GM12878 (cell line): ENCODE measurements around the gene SLC10A2. TPM values are rescaled to one million over a fixed set of nuclear protein-coding genes. Genes with fewer than 3 reads are reported as not detected.

Experiments
- CBFB ChIP-seq: IDR thresholded peaks from 2 replicates; pipeline ENCODE4 v1.6.1; 2016; ENCODE audit warnings: antibody characterized with exemption, low read depth
- CBX3 ChIP-seq: fragments of 200-600 bp; sonication (generic); IDR thresholded peaks from 2 replicates; pipeline ENCODE4 v1.6.1; 2016; ENCODE audit warnings: low read depth, borderline replicate concordance
- DPF2 ChIP-seq: fragments of 450-650 bp; IDR thresholded peaks from 2 replicates; pipeline ENCODE4 v1.6.1; 2017; ENCODE audit warnings: mild to moderate bottlenecking
- FOXM1 ChIP-seq: IDR thresholded peaks from 2 replicates; pipeline ENCODE4 v1.6.1; 2012; ENCODE audit warnings: low read depth, mild to moderate bottlenecking, inconsistent platforms, low read length, moderate library complexity
- MEF2A ChIP-seq: IDR thresholded peaks from 2 replicates; pipeline ENCODE4 v1.6.1; 2011; ENCODE audit warnings: low read depth, mild to moderate bottlenecking, low read length, moderate library complexity; ENCODE audit not compliant: insufficient read depth
- MYB ChIP-seq: fragments of 150-350 bp; IDR thresholded peaks from 2 replicates; pipeline ENCODE4 v1.6.1; 2014; ENCODE audit warnings: mild to moderate bottlenecking, low read depth, low read length, borderline replicate concordance
- NBN ChIP-seq: fragments of 450-650 bp; IDR thresholded peaks from 2 replicates; pipeline ENCODE4 v1.6.1; 2016
- RBBP5 ChIP-seq: fragments of 200-600 bp; sonication (generic); conservative IDR thresholded peaks from 2 replicates; pipeline ENCODE4 v1.6.1; 2016
- TCF12 ChIP-seq: IDR thresholded peaks from 2 replicates; pipeline ENCODE4 v1.6.1; 2011; ENCODE audit warnings: low read depth, mild to moderate bottlenecking, low read length
- ZNF274 ChIP-seq: IDR thresholded peaks from one replicate; pipeline ENCODE4 v1.8.0; 2011; ENCODE audit not compliant: insufficient read length, insufficient read depth
- ZNF592 ChIP-seq: fragments of 450-650 bp; IDR thresholded peaks from 2 replicates; pipeline ENCODE4 v1.6.1; 2017; ENCODE audit warnings: mild to moderate bottlenecking, moderate library complexity
- polyA plus RNA-seq, 11 experiments: library from polyadenylated mRNA; depleted of rRNA in 4 of 11; unstranded in 6 of 11; stranded (reverse) in 5 of 11; fragments of >200 nt; fragmentation: Nextera tagmentation in 4 of 11; fragmentation: Illumina TruSeq in 1 of 11; extraction: Ambion mirVana in 4 of 11; extraction: Trizol in 1 of 11; gene quantifications; 1 replicate in 1 of 11; 2 replicates in 10 of 11; pipeline versions ENCODE4 v1.2.1 to v1.2.3, GENCODE V29; 2011 to 2016; ENCODE audit warnings: inconsistent platforms in 2 of 11, missing spikeins in 2 of 11, low read depth in 1 of 11
- total RNA-seq, 4 experiments: library from RNA; depleted of rRNA in 3 of 4; stranded (reverse); fragments of >200 nt in 3 of 4; fragmentation: Illumina TruSeq in 1 of 4; extraction: Trizol in 1 of 4; gene quantifications; 2 replicates each; pipeline versions ENCODE4 v1.2.1 to v1.2.3, GENCODE V29; 2013 to 2021
- TF ChIP-seq, protein P1 (sequence below): IDR thresholded peaks from 2 replicates; pipeline ENCODE4 v1.6.1; 2012; ENCODE audit warnings: mild to moderate bottlenecking, low read depth, low read length
- TF ChIP-seq, protein P2 (sequence below): fragments of 450-650 bp; IDR thresholded peaks from 2 replicates; pipeline ENCODE4 v1.6.1; 2016; ENCODE audit warnings: mild to moderate bottlenecking, moderate library complexity, borderline replicate concordance
- TF ChIP-seq, protein P3 (sequence below): fragments of 150-350 bp; IDR thresholded peaks from 2 replicates; pipeline ENCODE4 v1.6.1; 2014; ENCODE audit warnings: mild to moderate bottlenecking, low read depth, low read length

The SLC10A2 gene
- total and polyA plus RNA-seq, 10 of the 15 experiments (the other 5 are each of a cell fraction or from before 2014, with no cell fraction given): 0.01 to 0.04 (median 0.02) TPM; not detected in 7

GRCh38 chr13:103006641-103007426 is 59.4 kb downstream of the SLC10A2 start (continued):
- TF ChIP-seq FOXM1: peak; percentile 98
- TF ChIP-seq MYB: peak; percentile 87; the same call in 1 of the 2 replicates
- no peak for TF ChIP-seq RBBP5
- TF ChIP-seq ZNF274: no peak
- peak; percentile 97 for TF ChIP-seq DPF2
- 0 out of 2 replicates have a peak, but pooled peaks have one; percentile 67 for TF ChIP-seq NBN
- TF ChIP-seq CBX3: no peak
- TF ChIP-seq, protein P1, sequence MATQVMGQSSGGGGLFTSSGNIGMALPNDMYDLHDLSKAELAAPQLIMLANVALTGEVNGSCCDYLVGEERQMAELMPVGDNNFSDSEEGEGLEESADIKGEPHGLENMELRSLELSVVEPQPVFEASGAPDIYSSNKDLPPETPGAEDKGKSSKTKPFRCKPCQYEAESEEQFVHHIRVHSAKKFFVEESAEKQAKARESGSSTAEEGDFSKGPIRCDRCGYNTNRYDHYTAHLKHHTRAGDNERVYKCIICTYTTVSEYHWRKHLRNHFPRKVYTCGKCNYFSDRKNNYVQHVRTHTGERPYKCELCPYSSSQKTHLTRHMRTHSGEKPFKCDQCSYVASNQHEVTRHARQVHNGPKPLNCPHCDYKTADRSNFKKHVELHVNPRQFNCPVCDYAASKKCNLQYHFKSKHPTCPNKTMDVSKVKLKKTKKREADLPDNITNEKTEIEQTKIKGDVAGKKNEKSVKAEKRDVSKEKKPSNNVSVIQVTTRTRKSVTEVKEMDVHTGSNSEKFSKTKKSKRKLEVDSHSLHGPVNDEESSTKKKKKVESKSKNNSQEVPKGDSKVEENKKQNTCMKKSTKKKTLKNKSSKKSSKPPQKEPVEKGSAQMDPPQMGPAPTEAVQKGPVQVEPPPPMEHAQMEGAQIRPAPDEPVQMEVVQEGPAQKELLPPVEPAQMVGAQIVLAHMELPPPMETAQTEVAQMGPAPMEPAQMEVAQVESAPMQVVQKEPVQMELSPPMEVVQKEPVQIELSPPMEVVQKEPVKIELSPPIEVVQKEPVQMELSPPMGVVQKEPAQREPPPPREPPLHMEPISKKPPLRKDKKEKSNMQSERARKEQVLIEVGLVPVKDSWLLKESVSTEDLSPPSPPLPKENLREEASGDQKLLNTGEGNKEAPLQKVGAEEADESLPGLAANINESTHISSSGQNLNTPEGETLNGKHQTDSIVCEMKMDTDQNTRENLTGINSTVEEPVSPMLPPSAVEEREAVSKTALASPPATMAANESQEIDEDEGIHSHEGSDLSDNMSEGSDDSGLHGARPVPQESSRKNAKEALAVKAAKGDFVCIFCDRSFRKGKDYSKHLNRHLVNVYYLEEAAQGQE: no peak
- TF ChIP-seq TCF12: no peak
- peak; percentile 49; the same call in 1 of the 2 replicates for TF ChIP-seq ZNF592
- peak; percentile 48; the same call in 1 of the 2 replicates for TF ChIP-seq CBFB
- peak; percentile 97 for TF ChIP-seq MEF2A
- TF ChIP-seq, protein P2, sequence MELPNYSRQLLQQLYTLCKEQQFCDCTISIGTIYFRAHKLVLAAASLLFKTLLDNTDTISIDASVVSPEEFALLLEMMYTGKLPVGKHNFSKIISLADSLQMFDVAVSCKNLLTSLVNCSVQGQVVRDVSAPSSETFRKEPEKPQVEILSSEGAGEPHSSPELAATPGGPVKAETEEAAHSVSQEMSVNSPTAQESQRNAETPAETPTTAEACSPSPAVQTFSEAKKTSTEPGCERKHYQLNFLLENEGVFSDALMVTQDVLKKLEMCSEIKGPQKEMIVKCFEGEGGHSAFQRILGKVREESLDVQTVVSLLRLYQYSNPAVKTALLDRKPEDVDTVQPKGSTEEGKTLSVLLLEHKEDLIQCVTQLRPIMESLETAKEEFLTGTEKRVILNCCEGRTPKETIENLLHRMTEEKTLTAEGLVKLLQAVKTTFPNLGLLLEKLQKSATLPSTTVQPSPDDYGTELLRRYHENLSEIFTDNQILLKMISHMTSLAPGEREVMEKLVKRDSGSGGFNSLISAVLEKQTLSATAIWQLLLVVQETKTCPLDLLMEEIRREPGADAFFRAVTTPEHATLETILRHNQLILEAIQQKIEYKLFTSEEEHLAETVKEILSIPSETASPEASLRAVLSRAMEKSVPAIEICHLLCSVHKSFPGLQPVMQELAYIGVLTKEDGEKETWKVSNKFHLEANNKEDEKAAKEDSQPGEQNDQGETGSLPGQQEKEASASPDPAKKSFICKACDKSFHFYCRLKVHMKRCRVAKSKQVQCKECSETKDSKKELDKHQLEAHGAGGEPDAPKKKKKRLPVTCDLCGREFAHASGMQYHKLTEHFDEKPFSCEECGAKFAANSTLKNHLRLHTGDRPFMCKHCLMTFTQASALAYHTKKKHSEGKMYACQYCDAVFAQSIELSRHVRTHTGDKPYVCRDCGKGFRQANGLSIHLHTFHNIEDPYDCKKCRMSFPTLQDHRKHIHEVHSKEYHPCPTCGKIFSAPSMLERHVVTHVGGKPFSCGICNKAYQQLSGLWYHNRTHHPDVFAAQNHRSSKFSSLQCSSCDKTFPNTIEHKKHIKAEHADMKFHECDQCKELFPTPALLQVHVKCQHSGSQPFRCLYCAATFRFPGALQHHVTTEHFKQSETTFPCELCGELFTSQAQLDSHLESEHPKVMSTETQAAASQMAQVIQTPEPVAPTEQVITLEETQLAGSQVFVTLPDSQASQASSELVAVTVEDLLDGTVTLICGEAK: no peak
- TF ChIP-seq, protein P3, sequence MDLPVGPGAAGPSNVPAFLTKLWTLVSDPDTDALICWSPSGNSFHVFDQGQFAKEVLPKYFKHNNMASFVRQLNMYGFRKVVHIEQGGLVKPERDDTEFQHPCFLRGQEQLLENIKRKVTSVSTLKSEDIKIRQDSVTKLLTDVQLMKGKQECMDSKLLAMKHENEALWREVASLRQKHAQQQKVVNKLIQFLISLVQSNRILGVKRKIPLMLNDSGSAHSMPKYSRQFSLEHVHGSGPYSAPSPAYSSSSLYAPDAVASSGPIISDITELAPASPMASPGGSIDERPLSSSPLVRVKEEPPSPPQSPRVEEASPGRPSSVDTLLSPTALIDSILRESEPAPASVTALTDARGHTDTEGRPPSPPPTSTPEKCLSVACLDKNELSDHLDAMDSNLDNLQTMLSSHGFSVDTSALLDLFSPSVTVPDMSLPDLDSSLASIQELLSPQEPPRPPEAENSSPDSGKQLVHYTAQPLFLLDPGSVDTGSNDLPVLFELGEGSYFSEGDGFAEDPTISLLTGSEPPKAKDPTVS: no peak
